ENCODE measurements around the gene EGR4.

Gene EGR4

GRCh38 chr2:73284296-73285158, 8.8 kb downstream of the EGR4 start, which contains the start of gene FBXO41:
Gene FBXO41 (minus strand): TSS chr2:73284478. CDS start chr2:73269630, 14,848 bp downstream.
- H3K27me3 ChIP-seq (ENCODE audit: control insufficient read depth, low read length): no peaks in the 10 kb centered on the region
- H4K20me1 ChIP-seq (ENCODE audit: control insufficient read depth, insufficient read depth, low read depth, low read length): peaks cover 19% of the 10 kb centered on the region

GRCh38 chr2:73283545-73284295, 9.6 kb downstream of the EGR4 start:
- Histone ChIP-seq H3F3A (ENCODE audit: control insufficient read depth, insufficient read depth) (peaks cover 3% of the 10 kb centered on the region; the same call in 1 of the 2 replicates), H3K4me3 (ENCODE audit: low read length) (peak overlapping the region; percentile 95), H4K20me1 (ENCODE audit: control insufficient read depth, insufficient read depth, low read depth, low read length) (peaks cover 22% of the 10 kb centered on the region), H3K4me1 (ENCODE audit: control insufficient read depth, low read length) (peaks cover 37% of the 10 kb centered on the region), H3K9me2 (replicated peaks; ENCODE audit: control insufficient read depth, low read length) (no peaks in the 10 kb centered on the region), H3K27me3 (ENCODE audit: control insufficient read depth, low read length) (no peaks in the 10 kb centered on the region), H3K27ac (ENCODE audit: low read depth, low read length) (peak overlapping the region; percentile 93), H3K79me2 (ENCODE audit: control insufficient read depth, low read length) (peaks cover 55% of the 10 kb centered on the region), H3K9me3 (ENCODE audit: control insufficient read depth, insufficient read depth, low read length) (no peaks in the 10 kb centered on the region), H3K4me2 (ENCODE audit: low read length) (peak overlapping the region; percentile 99), H3K36me3 (ENCODE audit: control insufficient read depth, low read length) (peaks cover 53% of the 10 kb centered on the region)
- TF ChIP-seq CTCF (IDR thresholded peaks at IDR 0.05; ENCODE audit: low read depth, low read length, poor library complexity, severe bottlenecking) (no peak), EZH2phosphoT487 (IDR thresholded peaks at IDR 0.05; ENCODE audit: borderline replicate concordance, low read length) (no peak)

More at GRCh38 chr2:73284296-73285158, 8.8 kb downstream of the EGR4 start, which contains the start of gene FBXO41:
- peaks cover 4% of the 10 kb centered on the region; the same call in 1 of the 2 replicates for H3F3A ChIP-seq (ENCODE audit: control insufficient read depth, insufficient read depth)
- H3K4me1 ChIP-seq (ENCODE audit: control insufficient read depth, low read length): peaks cover 37% of the 10 kb centered on the region
- peak within 1 kb of the TSS; percentile 99 for H3K4me2 ChIP-seq (ENCODE audit: low read length)
- H3K36me3 ChIP-seq (ENCODE audit: control insufficient read depth, low read length): peaks cover 45% of the 10 kb centered on the region
- peak within 1 kb of the TSS; percentile 93 for H3K27ac ChIP-seq (ENCODE audit: low read depth, low read length)
- no peaks in the 10 kb centered on the region for H3K9me3 ChIP-seq (ENCODE audit: control insufficient read depth, insufficient read depth, low read length)
- TF ChIP-seq CTCF (IDR thresholded peaks at IDR 0.05; ENCODE audit: low read depth, low read length, poor library complexity, severe bottlenecking) (peak; percentile 20), EZH2phosphoT487 (IDR thresholded peaks at IDR 0.05; ENCODE audit: borderline replicate concordance, low read length) (no peak)
- no peaks in the 10 kb centered on the region for H3K9me2 ChIP-seq (replicated peaks; ENCODE audit: control insufficient read depth, low read length)
- H3K79me2 ChIP-seq (ENCODE audit: control insufficient read depth, low read length): peaks cover 47% of the 10 kb centered on the region
- peak within 1 kb of the TSS; percentile 95 for H3K4me3 ChIP-seq (ENCODE audit: low read length)

GRCh38 chr2:73282924-73283544, 10.3 kb downstream of the EGR4 start:
- Histone ChIP-seq H3F3A (ENCODE audit: control insufficient read depth, insufficient read depth) (peaks cover 3% of the 10 kb centered on the region; the same call in 1 of the 2 replicates), H3K4me3 (ENCODE audit: low read length) (peak overlapping the region; percentile 95), H3K9me3 (ENCODE audit: control insufficient read depth, insufficient read depth, low read length) (no peaks in the 10 kb centered on the region), H3K4me1 (ENCODE audit: control insufficient read depth, low read length) (peaks cover 37% of the 10 kb centered on the region), H3K79me2 (ENCODE audit: control insufficient read depth, low read length) (peaks cover 62% of the 10 kb centered on the region), H3K4me2 (ENCODE audit: low read length) (peak overlapping the region; percentile 99), H3K27ac (ENCODE audit: low read depth, low read length) (peak overlapping the region; percentile 93; the same call in 1 of the 2 replicates), H3K36me3 (ENCODE audit: control insufficient read depth, low read length) (peaks cover 59% of the 10 kb centered on the region), H4K20me1 (ENCODE audit: control insufficient read depth, insufficient read depth, low read depth, low read length) (peaks cover 26% of the 10 kb centered on the region), H3K27me3 (ENCODE audit: control insufficient read depth, low read length) (no peaks in the 10 kb centered on the region), H3K9me2 (replicated peaks; ENCODE audit: control insufficient read depth, low read length) (no peaks in the 10 kb centered on the region)
- TF ChIP-seq CTCF (IDR thresholded peaks at IDR 0.05; ENCODE audit: low read depth, low read length, poor library complexity, severe bottlenecking) (no peak), EZH2phosphoT487 (IDR thresholded peaks at IDR 0.05; ENCODE audit: borderline replicate concordance, low read length) (no peak)
